Right lobe of liver (tissue), 4 donors: Measurements from ENCODE around the gene RPS6KA2.

Experiments
- CTCF ChIP-seq, 4 donors: fragments of 200-600 bp in 3 of 4; fragments of 450-650 bp in 1 of 4; IDR thresholded peaks; one replicate each; pipeline versions ENCODE4 v1.5.1 to v1.8.0; 2016 to 2022; ENCODE audit warnings: antibody characterized with exemption in 4 of 4, mild to moderate bottlenecking in 2 of 4
- POLR2A ChIP-seq: fragments of 450-650 bp; IDR thresholded peaks from one replicate; pipeline ENCODE4 v1.6.1; 2017; ENCODE audit warnings: antibody characterized with exemption, mild to moderate bottlenecking
- donor health status: DM: no; HTN: no; CAD: no.
- donor health status: DM: no; HTN: no; CAD: no.
- donor health status: DM: no; HTN: yes; CAD: no.

GRCh38 chr6:166511316-166511715 is 115.7 kb downstream of the RPS6KA2 start:
- no peak for TF ChIP-seq CTCF (IDR thresholded peaks at IDR 0.05)
- TF ChIP-seq POLR2A, result no peak
